Measurements from ENCODE around the gene MS4A4E.
A peak's percentile ranks its signal among the peaks of the same experiment; 100 is the strongest.
"Not testable (repeated sequence)": the region's sequence is repeated elsewhere in the genome, so short reads cannot be mapped to it uniquely, and the experiment has no call there.

Gene MS4A4E

DNA sequence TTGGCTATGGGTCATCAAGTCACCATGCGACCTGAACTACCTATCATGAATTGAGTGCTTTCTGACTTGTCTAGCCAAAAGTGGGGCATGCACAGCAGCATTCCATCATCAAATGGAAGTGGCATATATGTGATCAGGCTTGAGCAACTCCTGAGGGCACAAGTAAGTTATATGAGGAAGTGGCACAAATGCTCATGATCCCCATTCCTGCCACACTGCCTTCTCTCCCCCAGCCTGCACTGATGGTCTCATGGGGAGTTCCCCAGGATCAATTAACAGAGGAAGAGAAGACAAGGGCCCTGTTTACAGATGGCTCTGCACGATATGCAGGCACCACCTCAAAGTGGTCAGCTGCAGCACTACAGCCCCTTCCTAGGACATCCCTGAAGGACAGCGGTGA lies 21.8 kb downstream of the MS4A4E start:
- no peak for DNase-seq

GRCh38 chr11:60214386-60214785 lies 28.6 kb downstream of the MS4A4E start:
- DNase-seq: no peak

DNA sequence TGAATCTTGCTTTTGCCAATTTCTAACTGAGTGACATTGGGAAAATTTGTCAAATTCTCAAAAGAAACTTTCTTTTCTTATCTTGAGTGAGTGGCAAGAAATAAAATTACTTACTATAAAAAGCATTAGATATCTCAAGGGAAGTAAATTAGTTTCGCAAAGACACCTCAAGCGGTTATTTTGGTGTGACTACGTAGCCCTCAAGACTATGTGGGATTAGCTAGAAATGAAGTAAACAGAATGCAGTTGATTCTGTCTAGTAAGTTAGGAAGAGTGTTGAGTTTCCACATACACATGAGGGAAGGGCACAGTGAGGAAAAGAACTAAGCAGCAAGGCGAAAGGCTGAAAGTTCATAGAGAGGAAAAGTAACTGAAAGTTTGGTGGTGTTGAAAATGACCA lies 31.7 kb downstream of the MS4A4E start:
- DNase-seq: no peak

GRCh38 chr11:60209977-60210376 lies 33.0 kb downstream of the MS4A4E start:
- DNase-seq: no peak

DNA sequence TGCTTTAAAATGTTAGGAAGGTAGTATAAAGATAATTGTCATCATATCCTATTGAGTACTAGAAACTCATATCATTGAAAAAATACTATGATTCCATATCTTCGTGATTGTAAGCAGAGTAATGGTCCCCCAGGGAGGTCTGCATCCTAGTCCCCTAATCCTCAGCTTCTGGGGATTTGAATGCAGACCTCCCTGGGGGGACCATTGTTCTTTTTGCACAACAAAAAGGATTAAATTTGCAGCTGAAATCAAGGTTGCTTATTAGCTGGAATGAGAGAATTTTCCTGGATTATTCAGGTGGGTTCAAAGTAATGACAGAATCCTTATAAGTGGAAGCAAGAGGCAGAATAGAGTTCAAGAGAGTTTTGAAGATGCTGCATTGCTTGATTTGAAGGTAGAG lies 34.0 kb downstream of the MS4A4E start:
- DNase-seq: no peak

- DNase-seq: no peak
Observed at GRCh38 chr11:60208146-60208895, 34.6 kb downstream of the MS4A4E start.

DNA sequence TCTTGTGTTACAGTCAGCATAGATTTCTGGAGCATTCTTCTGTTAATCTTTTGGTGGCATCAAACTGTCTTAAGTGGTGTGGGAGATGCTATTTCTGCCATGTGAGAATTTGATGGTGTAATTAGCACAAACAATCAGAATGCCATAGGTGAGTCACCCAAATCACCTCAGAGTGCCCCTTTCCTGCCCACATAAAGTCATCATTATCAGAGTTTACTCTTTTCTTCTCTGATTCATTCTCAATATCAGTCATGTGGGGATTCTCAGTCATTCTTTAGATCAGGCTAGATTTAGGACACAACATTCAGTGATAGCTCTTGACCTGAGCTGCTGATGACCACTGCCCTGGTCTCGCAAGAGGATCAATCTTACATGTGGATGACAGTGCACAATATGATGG lies 36.3 kb downstream of the MS4A4E start:
- no peak for DNase-seq

GRCh38 chr11:60204922-60205321 lies 38.0 kb downstream of the MS4A4E start:
- DNase-seq: peak; percentile 5

GRCh38 chr11:60201334-60201733 lies 41.6 kb downstream of the MS4A4E start:
- DNase-seq: not testable (repeated sequence)

GRCh38 chr11:60197442-60197841 lies 45.5 kb downstream of the MS4A4E start:
- DNase-seq: no peak

DNA sequence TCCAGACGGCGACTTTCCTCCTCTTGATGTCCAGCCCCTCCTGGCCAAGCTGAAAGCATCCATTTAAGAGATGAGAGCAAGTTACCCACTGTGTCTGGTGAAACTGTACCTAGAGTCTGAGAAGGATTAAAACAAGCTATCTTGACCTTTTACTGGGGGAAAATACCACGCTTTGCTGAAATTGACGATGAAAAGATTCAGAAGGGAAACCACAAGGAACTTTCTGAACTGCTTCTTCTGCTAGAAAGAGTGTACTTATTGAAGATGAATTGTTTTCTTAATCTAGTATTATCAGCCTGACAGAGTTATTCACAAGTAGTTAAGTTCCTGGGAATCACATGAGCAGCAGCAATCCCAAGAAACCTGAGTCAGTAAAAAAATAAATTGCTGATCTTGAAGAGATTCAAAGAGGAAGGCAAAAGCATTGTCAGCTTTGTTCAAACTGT lies 47.0 kb downstream of the MS4A4E start:
- no peak for DNase-seq

- DNase-seq: no peak
Observed at GRCh38 chr11:60194511-60194910, 48.4 kb downstream of the MS4A4E start.

- peak; percentile 79 for DNase-seq
Observed at GRCh38 chr11:60193687-60194433, 49.1 kb downstream of the MS4A4E start.

DNA sequence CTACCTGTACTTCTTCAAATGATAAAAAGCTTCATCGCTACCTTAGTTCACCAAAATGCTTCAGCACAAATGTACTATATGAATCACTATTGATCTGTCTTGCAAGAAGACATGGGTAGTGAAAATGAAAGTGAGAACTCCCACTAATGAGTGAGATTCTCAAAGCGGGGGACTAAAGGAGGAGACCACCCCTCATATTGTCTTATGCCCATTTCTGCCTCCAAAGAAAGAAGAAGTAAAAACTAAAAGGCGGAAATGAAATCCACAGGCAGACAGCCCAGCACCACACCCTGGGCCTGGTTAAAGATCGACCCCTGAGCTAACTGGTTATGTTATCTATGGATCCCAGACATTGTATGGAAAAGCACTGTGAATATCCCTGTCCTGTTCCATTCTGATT lies 50.4 kb downstream of the MS4A4E start:
- DNase-seq: not testable (repeated sequence)

DNA sequence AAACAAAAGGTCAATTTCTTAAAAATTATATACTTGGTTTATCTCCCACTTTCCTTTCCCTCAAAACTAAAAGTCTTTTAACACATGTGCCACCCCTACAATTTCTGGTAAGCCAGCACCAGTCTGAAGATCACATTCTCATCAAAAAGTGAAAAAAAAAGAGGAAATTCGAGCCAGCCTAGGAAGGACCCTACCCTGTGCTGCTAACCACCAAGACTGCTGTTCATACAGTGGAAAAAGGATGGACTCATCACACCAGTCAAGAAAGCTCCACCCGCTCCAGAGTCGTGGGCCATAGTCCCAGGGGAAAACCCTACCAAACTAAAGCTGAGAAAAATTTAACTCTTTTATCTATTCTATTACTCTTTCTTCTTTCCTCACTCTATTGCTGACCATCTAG lies 54.5 kb downstream of the MS4A4E start:
- DNase-seq: peak; percentile 48

GRCh38 chr11:60186128-60186527 lies 56.8 kb downstream of the MS4A4E start:
- not testable (repeated sequence) for DNase-seq

GRCh38 chr11:60185512-60185827 lies 57.5 kb downstream of the MS4A4E start:
- DNase-seq: not testable (repeated sequence)

- DNase-seq: peak; percentile 87
Observed at GRCh38 chr11:60184824-60185511, 58.0 kb downstream of the MS4A4E start.

- no peak for DNase-seq
Observed at GRCh38 chr11:60183591-60184205, 59.2 kb downstream of the MS4A4E start.

GRCh38 chr11:60182541-60183330 lies 60.2 kb downstream of the MS4A4E start, which contains the start of gene MS4A6A:
Gene MS4A6A, minus strand, starts transcription at chr11:60183083. Its CDS starts 1,356 bp downstream, at chr11:60181727.
- peak; percentile 56 for DNase-seq

- no peak for DNase-seq
Observed at GRCh38 chr11:60175860-60176275, 67.1 kb downstream of the MS4A4E start.

- DNase-seq: no peak
Observed at GRCh38 chr11:60172011-60172410, 70.9 kb downstream of the MS4A4E start.

Data from SIG-M5 (cell line).